ENCODE measurements around the gene SERPINI1. TPM values are rescaled to one million over a fixed set of nuclear protein-coding genes. Genes with fewer than 3 reads are reported as not detected.

Gene SERPINI1
- total RNA-seq, 1 experiment from 2014 or later = 6.0 TPM

GRCh38 chr3:167859610-167860009 lies 124.1 kb downstream of the SERPINI1 start:
- H3K27me3 ChIP-seq (ENCODE audit: insufficient read depth, low read length) = no peaks in the 10 kb centered on the region
- no peak overlapping the region for H4K8ac ChIP-seq (replicated peaks; ENCODE audit: insufficient read length, low read depth, low read length)
- no peak overlapping the region for H2BK20ac ChIP-seq (ENCODE audit: low read depth, low read length, poor library complexity, severe bottlenecking)
- H3K9me3 Mint-ChIP-seq = peaks cover 0 to 2% of the 10 kb centered on the region in 2 experiments; a peak in 1 of 5 replicates
- no peak overlapping the region for H4K91ac ChIP-seq (ENCODE audit: insufficient read length, low read depth, low read length)
- H3K9me3 ChIP-seq (ENCODE audit: control insufficient read depth, low read depth, low read length) = no peaks in the 10 kb centered on the region
- no peak overlapping the region for H3K18ac ChIP-seq (ENCODE audit: insufficient read length, low read depth, low read length)
- H3K4ac ChIP-seq (ENCODE audit: low read depth, low read length) = no peak overlapping the region
- no peak overlapping the region for H2BK5ac ChIP-seq (ENCODE audit: insufficient read length, low read length)
- no CpG with 5 or more reads among the region's 1 CpG for WGBS (ENCODE audit: extremely low coverage, insufficient read length, low lambda C conversion rate)
- H3K14ac ChIP-seq (ENCODE audit: insufficient read depth, low read length) = no peak overlapping the region
- H3K4me2 ChIP-seq (ENCODE audit: insufficient read depth, insufficient read length, low read length) = no peak overlapping the region
- H3K79me1 ChIP-seq (ENCODE audit: insufficient read depth, low read depth, low read length, poor library complexity, severe bottlenecking) = no peaks in the 10 kb centered on the region
- no peak overlapping the region for H3K27ac ChIP-seq (ENCODE audit: insufficient read length, low read depth, low read length)
- H3K27me3 Mint-ChIP-seq (ENCODE audit: low read depth) = no peaks in the 10 kb centered on the region
- no peak for DNase-seq
- H3K36me3 Mint-ChIP-seq (ENCODE audit: insufficient read depth in 1 of 3, low read depth in 3 of 3) = no peaks in the 10 kb centered on the region
- no peaks in the 10 kb centered on the region for H4K20me1 ChIP-seq (ENCODE audit: control insufficient read depth, insufficient read depth, insufficient read length)
- H3T11ph ChIP-seq (ENCODE audit: low read length) = no peak overlapping the region
- H3K79me2 ChIP-seq (ENCODE audit: insufficient read depth, low read length) = no peaks in the 10 kb centered on the region
- H3K4me3 Mint-ChIP-seq = no peak overlapping the region
- no peak overlapping the region for H3K9ac ChIP-seq (ENCODE audit: extremely low read depth, insufficient read length, low read length)
- H2BK12ac ChIP-seq (ENCODE audit: insufficient read length, low read depth, low read length) = no peak overlapping the region
- TF ChIP-seq CTCF (conservative IDR thresholded peaks at IDR 0.05) = no peak
- H3K23ac ChIP-seq (ENCODE audit: insufficient read length, low read depth, low read length) = no peak overlapping the region
- no peaks in the 10 kb centered on the region for H3K23me2 ChIP-seq (ENCODE audit: insufficient read length, low read depth, low read length, poor library complexity, severe bottlenecking)
- no peak overlapping the region for H3K56ac ChIP-seq (ENCODE audit: insufficient read length, low read depth, low read length)
- H2BK120ac ChIP-seq (ENCODE audit: low read depth, low read length, poor library complexity, severe bottlenecking) = no peak overlapping the region
- no peak overlapping the region for H2AFZ ChIP-seq (ENCODE audit: low read length)
- H3K4me1 ChIP-seq (ENCODE audit: insufficient read depth, low read length) = no peaks in the 10 kb centered on the region; the same call in 1 of the 2 replicates
- H2BK15ac ChIP-seq (ENCODE audit: low read depth, low read length) = no peak overlapping the region
- no peak overlapping the region; a peak in 1 of 7 replicates for H3K27ac Mint-ChIP-seq
- no peak overlapping the region for H4K5ac ChIP-seq (ENCODE audit: insufficient read length, low read depth, low read length)
- no peak overlapping the region for H2AK5ac ChIP-seq (ENCODE audit: insufficient read length, low read length)
- peaks cover 11 to 14% of the 10 kb centered on the region in 2 experiments for H3K4me1 Mint-ChIP-seq

All from H9 (cell line).